Naive thymus-derived CD4-positive, alpha-beta T cell (primary cell): ENCODE measurements around the gene SPP2. TPM values are rescaled to one million over a fixed set of nuclear protein-coding genes. Genes with fewer than 3 reads are reported as not detected.

Source experiments
- ATAC-seq: fragments of 150-1000 bp; cut with Tn5 transposase; 2 replicates; pipeline ENCODE4 v1.10.0; 2021; ENCODE audit warnings: mild to moderate bottlenecking, moderate library complexity
- CTCF ChIA-PET: fragments of 350-600 bp; sonication (Branson Sonifier 250); formaldehyde crosslinking; loops from one replicate; lab custom pipeline; 2021; ENCODE audit warnings: antibody characterized with exemption; lab: Charles Lee
- POLR2A ChIA-PET: fragments of 350-600 bp; sonication (Branson Sonifier 250); formaldehyde crosslinking; loops from one replicate; lab custom pipeline; 2021; ENCODE audit warnings: antibody characterized with exemption, inconsistent platforms; lab: Charles Lee
- DNase-seq, 9 donors: peaks; one replicate each; pipeline versions ENCODE4 v3.0.0 to v3.0.0-alpha.2; 2020 to 2022; ENCODE audit warnings: mixed read lengths in 1 of 9
- H3K27ac ChIP-seq: one replicate; pipeline ENCODE4 v1.7.0; 2013; ENCODE audit warnings: mild to moderate bottlenecking, low read depth, low read length, moderate library complexity
- H3K27me3 ChIP-seq, 2 donors: one replicate each; pipeline ENCODE4 v1.7.0; 2013; ENCODE audit warnings: low read length in 2 of 2, mild to moderate bottlenecking in 2 of 2, moderate library complexity in 2 of 2; ENCODE audit not compliant: control insufficient read depth in 2 of 2, insufficient read depth in 2 of 2
- H3K36me3 ChIP-seq, 3 experiments: 1 replicate in 2 of 3; 2 replicates in 1 of 3; pipeline ENCODE4 v1.7.0; 2013; ENCODE audit warnings: low read length in 3 of 3, mild to moderate bottlenecking in 3 of 3, moderate library complexity in 1 of 3; ENCODE audit not compliant: insufficient read depth in 3 of 3, control insufficient read depth in 2 of 3
- H3K4me1 ChIP-seq, 2 donors: one replicate each; pipeline ENCODE4 v1.7.0; 2013; ENCODE audit warnings: low read length in 2 of 2, mild to moderate bottlenecking in 2 of 2, moderate library complexity in 1 of 2; ENCODE audit not compliant: control insufficient read depth in 2 of 2, insufficient read depth in 2 of 2
- H3K4me3 ChIP-seq: 2 replicates; pipeline ENCODE4 v1.7.0; 2013; ENCODE audit warnings: mild to moderate bottlenecking, low read length
- H3K9me3 ChIP-seq, 3 experiments: 1 replicate in 2 of 3; 2 replicates in 1 of 3; pipeline ENCODE4 v1.7.0; 2013; ENCODE audit warnings: low read length in 3 of 3; ENCODE audit not compliant: control insufficient read depth in 2 of 3
- H3K27ac Mint-ChIP-seq, 9 donors: one replicate each; pipeline ENCODE4 v1.8.0; 2020 to 2022; ENCODE audit warnings: mixed read lengths in 9 of 9, mild to moderate bottlenecking in 8 of 9, moderate library complexity in 5 of 9, inconsistent platforms in 2 of 9
- H3K27me3 Mint-ChIP-seq, 5 donors: one replicate each; pipeline ENCODE4 v1.8.0; 2021 to 2022; ENCODE audit warnings: mixed read lengths in 5 of 5, mild to moderate bottlenecking in 1 of 5
- H3K36me3 Mint-ChIP-seq, 5 donors: one replicate each; pipeline ENCODE4 v1.8.0; 2020 to 2022; ENCODE audit warnings: mixed read lengths in 5 of 5, mild to moderate bottlenecking in 3 of 5, inconsistent platforms in 1 of 5
- H3K4me1 Mint-ChIP-seq, 7 donors: one replicate each; pipeline ENCODE4 v1.8.0; 2020 to 2022; ENCODE audit warnings: mixed read lengths in 7 of 7, mild to moderate bottlenecking in 3 of 7, inconsistent platforms in 1 of 7
- H3K4me3 Mint-ChIP-seq, 10 donors: one replicate each; pipeline ENCODE4 v1.8.0; 2020 to 2022; ENCODE audit warnings: mild to moderate bottlenecking in 10 of 10, mixed read lengths in 10 of 10, moderate library complexity in 6 of 10, inconsistent platforms in 2 of 10
- H3K9me3 Mint-ChIP-seq, 11 donors: one replicate each; pipeline ENCODE4 v1.8.0; 2020 to 2022; ENCODE audit warnings: mixed read lengths in 11 of 11, mild to moderate bottlenecking in 4 of 11, inconsistent platforms in 1 of 11, moderate library complexity in 1 of 11
- intact Hi-C, 2 donors: fragments of 100-400 bp; cut with micrococcal nuclease; formaldehyde crosslinking; loops; one replicate each; pipeline ENCODE4 v1.15.1; 2023
- polyA plus RNA-seq, 2 donors: library from polyadenylated mRNA; unstranded; fragments of 300-500 nt; fragmentation: Illumina TruSeq; gene quantifications; one replicate each; pipeline ENCODE4 v1.2.3, GENCODE V29; 2021
- total RNA-seq, 6 experiments: library from RNA in 5 of 6; stranded (reverse) in 5 of 6; gene quantifications; 1 replicate in 5 of 6; 2 replicates in 1 of 6; pipeline ENCODE4 v1.2.3 and lab custom pipeline; 2021 to 2026

The SPP2 gene
- total and polyA plus RNA-seq, 7 experiments from 2014 or later = not detected

DNA sequence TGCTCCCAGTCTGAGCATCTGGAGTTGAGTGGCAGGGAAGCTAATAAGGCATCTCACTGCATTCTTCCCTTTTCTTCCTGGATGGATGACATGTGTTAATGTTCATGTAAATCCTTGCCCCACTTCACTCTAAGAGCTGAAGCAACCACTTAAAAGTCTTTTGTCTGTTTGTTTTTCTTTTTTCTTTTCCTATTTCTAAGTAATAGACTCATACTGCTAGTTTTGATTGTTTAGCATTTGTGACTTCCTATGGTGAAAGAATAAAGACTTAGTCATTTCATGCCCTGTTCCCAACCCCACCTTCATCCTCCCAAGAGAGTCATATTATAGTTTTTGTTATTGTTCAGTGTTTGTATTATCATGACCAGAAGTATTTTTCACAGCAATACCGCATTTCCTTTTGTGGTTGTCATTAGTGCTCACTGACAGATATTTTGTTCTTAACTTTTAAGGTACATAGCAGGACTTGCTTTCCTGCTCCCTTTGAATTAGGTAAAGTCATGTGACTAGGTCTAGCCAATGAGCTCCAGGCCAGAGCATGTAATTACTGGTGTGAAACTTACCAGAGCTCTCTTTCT is 18.1 kb upstream of the SPP2 start:
- POLR2A ChIA-PET = no interaction called here
- Histone ChIP-seq H3K4me3 (no peak overlapping the region), H3K36me3 (no peaks in the 10 kb centered on the region), H3K27ac (no peak overlapping the region), H3K9me3 (peaks cover 0 to 3% (median 0%) of the 10 kb centered on the region in 3 experiments), H3K27me3 (no peaks in the 10 kb centered on the region), H3K4me1 (peaks cover 13 to 55% of the 10 kb centered on the region in 2 donors)
- CTCF ChIA-PET = no interaction called here
- peak in 4 of 9 donors; percentile 16 to 40 (median 33) for DNase-seq
- intact Hi-C loops = loop anchor here in 1 of 2 donors (1.0 to 5.0 kb wide), 3 partner anchors 42 to 465 kb away; partner anchors contain the start of gene ARL4C
- peaks cover 3 to 30% (median 14%) of the 10 kb centered on the region in 5 donors for H3K36me3 Mint-ChIP-seq
- H3K27ac Mint-ChIP-seq = peak overlapping the region in 7 of 9 donors; percentile 1 to 72 (median 15)
- peaks cover 19 to 42% (median 20%) of the 10 kb centered on the region in 7 donors for H3K4me1 Mint-ChIP-seq
- peak overlapping the region in 5 of 10 donors; percentile 4 to 54 (median 39) for H3K4me3 Mint-ChIP-seq
- H3K27me3 Mint-ChIP-seq = peaks cover 0 to 43% (median 0%) of the 10 kb centered on the region in 5 donors
- ATAC-seq = peak; percentile 82
- peaks cover 6 to 45% (median 24%) of the 10 kb centered on the region in 11 donors for H3K9me3 Mint-ChIP-seq

DNA sequence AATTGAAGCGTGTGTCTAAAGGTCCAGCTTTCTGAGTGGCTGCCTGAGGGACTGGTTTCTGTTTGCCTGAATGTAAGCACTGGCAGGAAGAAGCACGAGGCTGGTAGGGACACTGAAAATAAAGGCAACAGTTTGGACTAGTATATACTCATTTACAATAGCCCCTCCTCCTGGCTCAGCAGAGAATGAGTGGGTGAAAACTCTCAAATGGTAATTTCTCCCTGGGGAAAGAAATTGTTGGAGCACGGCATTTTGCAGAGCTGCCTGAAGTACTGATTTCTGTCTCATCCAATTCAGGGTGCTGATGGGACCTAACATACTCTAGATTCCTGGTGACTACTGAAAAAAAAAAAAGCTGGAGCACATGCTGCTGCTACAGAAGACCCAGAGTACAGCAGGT is 17.3 kb upstream of the SPP2 start:
- no peak overlapping the region for H3K4me3 ChIP-seq
- ChIA-PET POLR2A (no interaction called here), CTCF (interaction anchor here (0.6 kb wide), 1 partner anchor 108 kb away, joined by 3 read pairs; no protein-coding TSS in a partner anchor)
- no peak overlapping the region for H3K27ac Mint-ChIP-seq
- peaks cover 0 to 3% (median 0%) of the 10 kb centered on the region in 3 experiments for H3K9me3 ChIP-seq
- H3K27me3 ChIP-seq = no peaks in the 10 kb centered on the region
- H3K4me1 ChIP-seq = peaks cover 10 to 47% of the 10 kb centered on the region in 2 donors
- H3K36me3 ChIP-seq = no peaks in the 10 kb centered on the region
- ATAC-seq = no peak
- peaks cover 12 to 35% (median 14%) of the 10 kb centered on the region in 7 donors for H3K4me1 Mint-ChIP-seq
- no peak overlapping the region for H3K4me3 Mint-ChIP-seq
- no peak for DNase-seq
- H3K27ac ChIP-seq = no peak overlapping the region
- intact Hi-C loops = loop anchor here in 1 of 2 donors (5.0 kb wide), 2 partner anchors 69 to 464 kb away; partner anchors contain the start of gene ARL4C
- H3K27me3 Mint-ChIP-seq = peaks cover 0 to 43% (median 0%) of the 10 kb centered on the region in 5 donors
- H3K36me3 Mint-ChIP-seq = peaks cover 3 to 31% (median 14%) of the 10 kb centered on the region in 5 donors
- peaks cover 6 to 52% (median 23%) of the 10 kb centered on the region in 11 donors for H3K9me3 Mint-ChIP-seq

DNA sequence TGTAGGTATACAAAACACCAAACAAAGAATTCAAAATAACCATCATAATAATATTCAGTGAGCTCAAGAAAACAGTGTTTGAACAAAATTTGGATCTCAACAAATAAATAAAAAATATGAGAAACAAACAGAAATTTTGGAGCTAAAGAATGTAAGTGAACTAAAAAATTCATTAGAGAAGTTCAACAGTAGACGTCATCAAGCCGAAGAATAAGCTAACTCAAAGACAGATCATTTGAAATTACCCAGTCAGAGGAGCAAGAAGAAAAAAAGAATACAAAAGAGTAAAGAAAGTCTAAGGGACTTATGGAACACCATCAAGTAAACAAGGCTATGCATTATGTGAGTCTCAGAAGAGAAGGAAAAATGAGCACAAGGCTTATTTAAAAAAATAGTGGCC is 16.6 kb upstream of the SPP2 start:
- ChIA-PET CTCF (no interaction called here), POLR2A (no interaction called here)
- H3K36me3 ChIP-seq = no peaks in the 10 kb centered on the region
- intact Hi-C loops = loop anchor here in 1 of 2 donors (5.0 kb wide), 2 partner anchors 68 to 463 kb away; partner anchors contain the start of gene ARL4C
- H3K9me3 ChIP-seq = peaks cover 0 to 3% (median 0%) of the 10 kb centered on the region in 3 experiments
- no peak for ATAC-seq
- H3K4me3 ChIP-seq = no peak overlapping the region
- DNase-seq = no peak
- H3K27ac ChIP-seq = no peak overlapping the region
- no peak overlapping the region for H3K4me3 Mint-ChIP-seq
- no peaks in the 10 kb centered on the region for H3K27me3 ChIP-seq
- peaks cover 6 to 30% (median 14%) of the 10 kb centered on the region in 7 donors for H3K4me1 Mint-ChIP-seq
- H3K4me1 ChIP-seq = peaks cover 10 to 41% of the 10 kb centered on the region in 2 donors
- peaks cover 4 to 59% (median 28%) of the 10 kb centered on the region in 11 donors for H3K9me3 Mint-ChIP-seq
- H3K36me3 Mint-ChIP-seq = peaks cover 3 to 31% (median 12%) of the 10 kb centered on the region in 5 donors
- peaks cover 0 to 48% (median 0%) of the 10 kb centered on the region in 5 donors for H3K27me3 Mint-ChIP-seq
- H3K27ac Mint-ChIP-seq = peak overlapping the region in 1 of 9 donors; percentile 40

DNA sequence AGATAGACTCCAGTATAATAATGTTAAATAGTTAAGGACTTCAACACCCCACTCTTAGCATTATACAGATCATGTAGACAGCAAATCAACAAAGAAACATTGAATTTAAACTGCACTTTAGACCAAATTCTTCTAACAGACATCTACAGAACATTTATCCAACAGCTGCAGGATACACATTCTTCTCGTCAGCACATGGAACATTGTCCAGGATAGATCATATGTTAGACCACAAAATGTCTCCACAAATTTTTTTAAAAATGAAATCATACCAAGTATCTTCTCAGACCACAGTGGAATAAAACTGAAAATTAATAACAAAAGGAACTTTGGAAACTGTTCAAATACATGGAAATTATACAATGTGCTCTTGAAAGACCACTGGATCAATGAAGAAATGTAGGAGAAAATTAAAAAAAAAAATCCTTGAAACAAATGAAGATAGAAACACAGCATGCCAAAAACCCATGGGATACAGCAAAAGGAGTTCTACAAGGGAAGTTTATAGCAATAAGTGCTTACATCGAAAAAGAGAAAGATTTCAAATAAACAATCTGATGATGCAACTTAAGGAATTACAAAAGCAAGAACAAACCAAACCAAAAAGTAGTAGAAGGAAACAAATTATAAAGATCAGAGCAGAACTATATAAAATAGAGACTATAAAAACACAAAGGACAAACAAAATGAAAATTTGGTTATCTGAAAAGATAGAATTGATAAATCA is 12.3 kb upstream of the SPP2 start:
- no peaks in the 10 kb centered on the region for H3K27me3 ChIP-seq
- intact Hi-C loops = no loop called here
- Mint-ChIP-seq H3K27ac (no peak overlapping the region), H3K4me3 (no peak overlapping the region), H3K4me1 (peaks cover 0 to 4% (median 0%) of the 10 kb centered on the region in 7 donors), H3K36me3 (peaks cover 3 to 23% (median 11%) of the 10 kb centered on the region in 5 donors), H3K27me3 (peaks cover 0 to 62% (median 0%) of the 10 kb centered on the region in 5 donors), H3K9me3 (peaks cover 4 to 50% (median 27%) of the 10 kb centered on the region in 11 donors)
- ATAC-seq (no peak), DNase-seq (no peak)
- H3K9me3 ChIP-seq = peaks cover 0 to under 1% (median 0%) of the 10 kb centered on the region in 3 experiments
- H3K4me3 ChIP-seq = no peak overlapping the region
- peaks cover under 1 to 3% of the 10 kb centered on the region in 2 donors for H3K4me1 ChIP-seq
- CTCF ChIA-PET = no interaction called here
- H3K36me3 ChIP-seq = no peaks in the 10 kb centered on the region
- POLR2A ChIA-PET = no interaction called here
- H3K27ac ChIP-seq = no peak overlapping the region

DNA sequence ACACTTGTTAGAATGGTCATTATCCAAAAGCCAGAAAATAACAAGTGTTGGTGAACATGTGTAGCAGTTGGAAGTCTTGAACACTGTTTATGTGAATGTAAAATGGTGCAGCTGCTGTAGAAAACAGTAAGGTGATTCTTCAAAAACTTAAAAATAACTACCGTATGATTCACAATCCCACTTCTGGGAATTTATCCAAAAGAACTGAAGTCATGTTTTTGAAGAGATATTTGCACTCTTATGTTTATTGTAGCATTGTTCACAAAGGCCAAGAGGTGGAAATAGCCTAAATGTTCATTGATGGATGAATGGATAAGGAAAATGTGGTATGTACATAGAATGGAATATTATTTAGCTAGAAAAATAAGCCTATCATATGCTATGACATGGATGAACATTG is 6.3 kb upstream of the SPP2 start:
- no peaks in the 10 kb centered on the region for H3K9me3 ChIP-seq
- no peaks in the 10 kb centered on the region for H3K4me1 ChIP-seq
- H3K27me3 Mint-ChIP-seq = peaks cover 0 to 62% (median 0%) of the 10 kb centered on the region in 5 donors
- no peaks in the 10 kb centered on the region for H3K36me3 Mint-ChIP-seq
- no peak overlapping the region for H3K27ac ChIP-seq
- no peak overlapping the region for H3K27ac Mint-ChIP-seq
- peaks cover 0 to 4% (median 0%) of the 10 kb centered on the region in 7 donors for H3K4me1 Mint-ChIP-seq
- DNase-seq (no peak), ATAC-seq (no peak)
- ChIA-PET CTCF (interaction anchor here (0.8 kb wide), 1 partner anchor 642 kb away, joined by 3 read pairs; no protein-coding TSS in a partner anchor), POLR2A (no interaction called here)
- no peaks in the 10 kb centered on the region for H3K27me3 ChIP-seq
- H3K4me3 Mint-ChIP-seq = no peak overlapping the region
- intact Hi-C loops = no loop called here
- no peak overlapping the region for H3K4me3 ChIP-seq
- H3K9me3 Mint-ChIP-seq = peaks cover 0 to 8% (median 0%) of the 10 kb centered on the region in 11 donors
- H3K36me3 ChIP-seq = no peaks in the 10 kb centered on the region

DNA sequence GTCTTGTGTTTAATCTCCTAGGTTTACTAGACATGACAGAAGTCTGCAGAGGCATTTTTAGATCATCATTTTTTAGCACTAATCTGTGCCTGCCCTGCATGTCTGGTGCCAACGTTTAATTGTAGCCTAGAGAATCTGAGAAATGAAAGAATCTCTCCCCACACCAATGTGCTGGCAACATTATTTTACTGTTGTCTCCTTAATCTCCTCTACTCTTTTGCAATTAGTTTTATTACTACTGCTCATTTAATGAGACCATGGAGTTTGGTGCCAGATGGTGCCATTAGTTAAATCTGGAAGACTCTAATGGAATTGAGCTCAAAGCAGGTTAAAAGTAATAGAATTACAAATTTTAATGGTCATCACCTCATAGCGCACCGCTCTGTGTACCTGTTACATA is 4.0 kb upstream of the SPP2 start:
- H3K4me3 Mint-ChIP-seq = no peak overlapping the region
- Histone ChIP-seq H3K27me3 (no peaks in the 10 kb centered on the region), H3K27ac (no peak overlapping the region), H3K36me3 (no peaks in the 10 kb centered on the region), H3K9me3 (no peaks in the 10 kb centered on the region), H3K4me1 (no peaks in the 10 kb centered on the region), H3K4me3 (no peak overlapping the region)
- intact Hi-C loops = no loop called here
- DNase-seq = no peak
- ChIA-PET CTCF (no interaction called here), POLR2A (no interaction called here)
- H3K4me1 Mint-ChIP-seq = peaks cover under 1 to 6% (median 4%) of the 10 kb centered on the region in 7 donors
- no peaks in the 10 kb centered on the region for H3K36me3 Mint-ChIP-seq
- H3K27me3 Mint-ChIP-seq = peaks cover 0 to 54% (median 0%) of the 10 kb centered on the region in 5 donors
- H3K27ac Mint-ChIP-seq = no peak overlapping the region
- H3K9me3 Mint-ChIP-seq = peaks cover 0 to 8% (median 0%) of the 10 kb centered on the region in 11 donors
- no peak for ATAC-seq
